ENCODE data around the gene PRKCZ. TPM values are rescaled to one million over a fixed set of nuclear protein-coding genes. Genes with fewer than 3 reads are reported as not detected.

PRKCZ gene
- total and polyA plus RNA-seq, 2 experiments from 2014 or later = 1.4 to 2.8 TPM

- no peak for TF ChIP-seq EZH2phosphoT487 (IDR thresholded peaks at IDR 0.05; ENCODE audit: insufficient read depth, low read depth)
- TF ChIP-seq EZH2 (IDR thresholded peaks at IDR 0.05; ENCODE audit: insufficient read depth, poor library complexity, severe bottlenecking) = no peak
- peak overlapping the region; percentile 62 for H3K4me2 ChIP-seq (ENCODE audit: unreplicated experiment)
- peak overlapping the region; percentile 80 for H3K4me3 ChIP-seq
- in situ Hi-C loops (cut with MboI) = no loop called here
- H2AFZ ChIP-seq = no peak overlapping the region
- no peaks in the 10 kb centered on the region for H3K36me3 ChIP-seq (ENCODE audit: low read depth)
- peaks cover 38% of the 10 kb centered on the region for H3K79me2 ChIP-seq (ENCODE audit: insufficient read depth)
- peak overlapping the region; percentile 97 for H3K9ac ChIP-seq
- peaks cover 5% of the 10 kb centered on the region; the same call in 1 of the 2 replicates for H4K20me1 ChIP-seq (ENCODE audit: insufficient read depth)
- peak overlapping the region; percentile 86 for H3K27ac ChIP-seq
- H3K27me3 ChIP-seq (replicated peaks; ENCODE audit: insufficient read depth) = no peaks in the 10 kb centered on the region
- WGBS, 2 experiments (ENCODE audit: low coverage in 1 of 2, low lambda C conversion rate in 2 of 2, missing lambda C conversion rate in 2 of 2) = 1% methylated on average over 39 to 67 of the region's 129 CpGs
- H3K9me2 ChIP-seq (ENCODE audit: insufficient read depth) = no peaks in the 10 kb centered on the region
- H3F3A ChIP-seq (ENCODE audit: insufficient read depth) = peaks cover 11% of the 10 kb centered on the region
- peak; percentile 99 for DNase-seq
- no peaks in the 10 kb centered on the region for H3K9me3 ChIP-seq (ENCODE audit: low read depth)
- H3K4me1 ChIP-seq (ENCODE audit: insufficient read depth) = peaks cover 3% of the 10 kb centered on the region; the same call in 1 of the 2 replicates
These were observed 177.3 kb downstream of the PRKCZ start for GRCh38 chr1:2227346-2228156.

GRCh38 chr1:2228157-2228594 lies 178.0 kb downstream of the PRKCZ start, which contains the start of gene SKI:
Gene SKI (plus strand): TSS chr1:2228319. CDS start chr1:2228767, 448 bp downstream.
- 1% methylated on average over 38 of the region's 100 CpGs; no CpG with 5 or more reads in 1 of the 2 experiments for WGBS, 2 experiments (ENCODE audit: low coverage in 1 of 2, low lambda C conversion rate in 2 of 2, missing lambda C conversion rate in 2 of 2)
- H3K36me3 ChIP-seq (ENCODE audit: low read depth) = no peaks in the 10 kb centered on the region
- peak within 1 kb of the TSS; percentile 96 for H3K27ac ChIP-seq
- H3K4me1 ChIP-seq (ENCODE audit: insufficient read depth) = peaks cover 8% of the 10 kb centered on the region
- H3K4me2 ChIP-seq (ENCODE audit: unreplicated experiment) = peak within 1 kb of the TSS; percentile 93
- H3K9me3 ChIP-seq (ENCODE audit: low read depth) = no peaks in the 10 kb centered on the region
- no peaks in the 10 kb centered on the region for H3K27me3 ChIP-seq (replicated peaks; ENCODE audit: insufficient read depth)
- in situ Hi-C loops (cut with MboI) = no loop called here
- DNase-seq = no peak
- TF ChIP-seq EZH2phosphoT487 (IDR thresholded peaks at IDR 0.05; ENCODE audit: insufficient read depth, low read depth) = no peak
- no peak for TF ChIP-seq EZH2 (IDR thresholded peaks at IDR 0.05; ENCODE audit: insufficient read depth, poor library complexity, severe bottlenecking)
- H3K9me2 ChIP-seq (ENCODE audit: insufficient read depth) = no peaks in the 10 kb centered on the region
- peaks cover 44% of the 10 kb centered on the region for H3K79me2 ChIP-seq (ENCODE audit: insufficient read depth)
- peak within 1 kb of the TSS; percentile 90 for H3K4me3 ChIP-seq
- H3F3A ChIP-seq (ENCODE audit: insufficient read depth) = peaks cover 16% of the 10 kb centered on the region
- H3K9ac ChIP-seq = peak within 1 kb of the TSS; percentile 97
- no peak within 1 kb of the TSS for H2AFZ ChIP-seq
- peaks cover 5% of the 10 kb centered on the region; the same call in 1 of the 2 replicates for H4K20me1 ChIP-seq (ENCODE audit: insufficient read depth)

- in situ Hi-C loops (cut with MboI) = no loop called here
- Histone ChIP-seq H3K4me3 (peak overlapping the region; percentile 90), H3F3A (ENCODE audit: insufficient read depth) (peaks cover 19% of the 10 kb centered on the region), H2AFZ (no peak overlapping the region), H3K9me3 (ENCODE audit: low read depth) (no peaks in the 10 kb centered on the region), H3K4me2 (ENCODE audit: unreplicated experiment) (peak overlapping the region; percentile 93), H3K9ac (peak overlapping the region; percentile 97), H3K27me3 (replicated peaks; ENCODE audit: insufficient read depth) (no peaks in the 10 kb centered on the region), H3K4me1 (ENCODE audit: insufficient read depth) (peaks cover 13% of the 10 kb centered on the region), H3K36me3 (ENCODE audit: low read depth) (no peaks in the 10 kb centered on the region), H3K79me2 (ENCODE audit: insufficient read depth) (peaks cover 49% of the 10 kb centered on the region), H4K20me1 (ENCODE audit: insufficient read depth) (peaks cover 8% of the 10 kb centered on the region; the same call in 1 of the 2 replicates), H3K27ac (peak overlapping the region; percentile 96), H3K9me2 (ENCODE audit: insufficient read depth) (no peaks in the 10 kb centered on the region)
- WGBS, 2 experiments (ENCODE audit: low coverage in 1 of 2, low lambda C conversion rate in 2 of 2, missing lambda C conversion rate in 2 of 2) = 0 to 2% methylated on average over 10 to 29 of the region's 50 CpGs
- TF ChIP-seq EZH2phosphoT487 (IDR thresholded peaks at IDR 0.05; ENCODE audit: insufficient read depth, low read depth) (no peak), EZH2 (IDR thresholded peaks at IDR 0.05; ENCODE audit: insufficient read depth, poor library complexity, severe bottlenecking) (no peak)
- DNase-seq = peak; percentile 70
These were observed 178.5 kb downstream of the PRKCZ start for GRCh38 chr1:2228694-2229036.

- peak overlapping the region; percentile 90 for H3K4me3 ChIP-seq
- no peaks in the 10 kb centered on the region for H3K9me3 ChIP-seq (ENCODE audit: low read depth)
These were observed 179.0 kb downstream of the PRKCZ start for GRCh38 chr1:2229037-2229864.

More at GRCh38 chr1:2229037-2229864, 179.0 kb downstream of the PRKCZ start:
- Histone ChIP-seq H3K27me3 (replicated peaks; ENCODE audit: insufficient read depth) (no peaks in the 10 kb centered on the region), H3K79me2 (ENCODE audit: insufficient read depth) (peaks cover 55% of the 10 kb centered on the region), H3F3A (ENCODE audit: insufficient read depth) (peaks cover 19% of the 10 kb centered on the region), H3K4me2 (ENCODE audit: unreplicated experiment) (peak overlapping the region; percentile 93), H3K4me1 (ENCODE audit: insufficient read depth) (peaks cover 19% of the 10 kb centered on the region), H2AFZ (no peak overlapping the region), H4K20me1 (ENCODE audit: insufficient read depth) (peaks cover 8% of the 10 kb centered on the region; the same call in 1 of the 2 replicates), H3K27ac (peak overlapping the region; percentile 96), H3K36me3 (ENCODE audit: low read depth) (no peaks in the 10 kb centered on the region), H3K9ac (peak overlapping the region; percentile 97), H3K9me2 (ENCODE audit: insufficient read depth) (no peaks in the 10 kb centered on the region)
- peak; percentile 81 for DNase-seq
- TF ChIP-seq EZH2phosphoT487 (IDR thresholded peaks at IDR 0.05; ENCODE audit: insufficient read depth, low read depth) = no peak
- no peak for TF ChIP-seq EZH2 (IDR thresholded peaks at IDR 0.05; ENCODE audit: insufficient read depth, poor library complexity, severe bottlenecking)
- WGBS, 2 experiments (ENCODE audit: low coverage in 1 of 2, low lambda C conversion rate in 2 of 2, missing lambda C conversion rate in 2 of 2) = 0 to 1% methylated on average over 65 to 68 of the region's 77 CpGs
- in situ Hi-C loops (cut with MboI) = no loop called here

Measured in GM23248 (cell line).